GM18498 (cell line): ENCODE results near the gene THRB.
A peak's percentile ranks its signal among the peaks of the same experiment; 100 is the strongest.

Source experiments
- ATAC-seq: cut with Tn5 transposase; IDR thresholded peaks from one replicate; pipeline ENCODE4 v1.9.1; 2021; ENCODE audit warnings: mild to moderate bottlenecking, moderate library complexity; ENCODE audit not compliant: unreplicated experiment

THRB gene

DNA sequence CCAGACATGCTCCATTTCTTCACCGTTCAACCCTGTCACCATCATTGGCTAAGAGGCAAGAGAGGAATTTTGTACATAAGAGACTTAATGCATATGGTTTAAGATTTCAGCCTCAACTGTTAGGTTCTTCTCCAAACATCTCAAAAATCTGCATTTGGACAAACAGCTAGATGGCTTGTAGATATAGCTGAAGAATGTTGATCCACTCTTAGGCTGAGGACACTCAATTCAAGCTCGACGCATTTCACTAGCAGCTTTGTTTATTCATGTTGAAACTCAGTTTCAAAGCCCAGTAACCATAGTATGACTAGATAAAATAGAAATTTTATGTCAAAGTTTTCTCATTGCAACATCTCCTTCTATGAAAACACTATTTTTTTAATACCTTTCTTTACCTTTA lies 208.2 kb downstream of the THRB start:
- no peak for ATAC-seq

DNA sequence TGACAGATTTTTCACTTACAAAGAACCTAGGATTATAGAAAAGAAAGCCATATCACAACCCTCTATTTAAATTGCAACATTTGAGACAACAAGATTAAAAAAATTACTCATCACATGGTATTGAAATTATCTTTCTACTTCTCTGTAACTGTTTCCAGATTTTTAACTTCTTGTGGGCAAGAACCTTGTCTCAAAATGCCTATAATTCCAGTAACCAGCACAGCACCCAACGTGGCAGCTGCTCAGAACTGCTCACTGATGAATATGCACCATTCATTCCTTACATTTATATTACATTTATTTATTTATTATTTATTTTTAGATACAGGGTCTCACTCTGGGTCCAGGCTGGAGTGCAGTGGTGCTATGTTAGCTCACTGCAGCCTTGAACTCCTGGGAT lies 216.1 kb downstream of the THRB start:
- no peak for ATAC-seq

DNA sequence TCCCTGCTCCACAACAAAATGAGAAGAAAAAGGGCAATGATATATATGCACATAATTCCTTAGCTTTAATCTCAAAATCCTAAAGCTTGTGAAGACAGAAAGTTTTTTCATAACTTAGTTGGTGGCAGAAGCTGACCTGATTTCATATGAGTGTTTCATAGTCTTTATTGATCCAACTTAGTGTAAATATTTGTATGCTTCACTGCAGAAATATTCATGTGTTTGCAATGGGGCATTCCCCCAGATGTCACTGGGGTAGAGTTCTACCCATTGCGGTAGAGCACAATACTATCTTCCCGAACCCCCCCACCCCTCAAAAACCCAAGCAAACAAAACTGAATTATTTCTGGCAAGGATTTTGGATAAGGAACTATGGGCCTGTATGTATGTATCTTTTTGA lies 221.2 kb downstream of the THRB start:
- no peak for ATAC-seq

DNA sequence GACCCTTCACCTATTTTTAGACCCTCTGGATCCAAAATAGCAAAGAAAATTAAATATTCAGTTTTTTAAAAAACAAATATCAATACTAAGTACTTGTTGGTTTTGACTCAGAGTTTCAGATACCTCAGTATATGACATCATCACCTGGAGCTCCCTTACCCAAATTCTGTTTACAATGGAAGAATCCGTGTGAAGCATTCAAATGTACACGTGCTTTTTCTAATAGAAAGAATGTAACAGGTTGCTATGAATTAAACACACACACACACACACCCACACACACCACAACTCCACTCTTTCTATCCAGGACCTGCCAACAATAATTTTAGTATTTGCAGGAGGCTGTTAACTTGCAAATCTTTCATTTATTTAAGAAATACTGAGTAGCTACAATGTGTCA lies 221.8 kb downstream of the THRB start:
- ATAC-seq: no peak

DNA sequence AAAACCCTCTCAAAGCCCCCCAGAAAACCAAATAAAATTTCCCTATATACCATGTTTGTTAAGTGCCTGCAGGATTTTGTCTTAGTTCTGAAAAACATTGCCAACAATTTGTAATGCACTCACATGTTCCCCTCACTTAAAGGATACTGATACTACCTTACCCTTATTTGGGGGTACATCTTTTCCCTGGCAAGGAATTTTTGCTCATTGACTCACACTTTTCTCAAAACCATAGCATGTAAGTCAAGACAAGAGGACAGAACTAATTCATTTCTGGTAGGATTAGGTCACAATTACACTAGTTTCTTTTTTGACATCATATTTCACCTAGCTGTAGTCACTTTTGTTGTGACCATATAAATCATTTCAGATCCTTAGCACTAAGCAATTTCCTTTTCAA lies 222.2 kb downstream of the THRB start:
- no peak for ATAC-seq

DNA sequence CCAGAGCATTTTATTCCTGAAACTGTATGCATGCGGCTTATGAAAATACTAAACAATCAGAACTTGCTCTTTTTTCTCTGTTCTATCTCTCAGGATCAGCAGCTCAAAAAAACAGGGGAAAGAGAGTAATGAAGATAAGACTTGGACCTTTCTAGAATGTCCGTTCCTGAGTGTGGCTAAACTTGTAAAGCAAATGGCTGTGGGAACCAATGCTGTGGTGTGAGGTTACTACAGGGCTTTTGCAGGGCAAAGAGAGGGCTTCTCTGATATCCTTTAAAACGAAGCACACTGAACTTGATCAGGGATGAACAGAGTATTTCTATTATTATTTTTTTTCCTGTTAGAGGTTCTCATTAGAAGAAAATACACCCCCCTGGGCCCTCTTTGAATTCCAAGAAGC lies 223.4 kb downstream of the THRB start:
- no peak for ATAC-seq

DNA sequence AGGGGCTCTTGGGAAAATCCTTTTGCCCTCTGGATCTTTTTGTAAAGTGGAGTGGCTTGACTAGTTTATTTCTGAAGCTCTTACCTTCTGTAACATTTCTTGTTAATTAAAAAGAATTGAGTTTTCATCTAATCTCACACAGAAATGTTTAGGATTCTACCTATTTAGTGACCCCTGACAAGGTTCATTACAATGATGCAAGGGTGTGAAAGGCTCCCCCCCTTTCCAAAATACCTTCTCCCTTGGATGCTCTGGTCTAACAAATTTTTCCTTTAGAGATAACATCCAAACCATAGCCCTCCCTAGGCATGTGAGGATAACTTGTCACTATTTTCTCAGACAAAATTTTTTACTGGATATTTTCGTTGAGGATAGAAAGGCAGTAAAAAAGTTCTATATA lies 223.9 kb downstream of the THRB start:
- ATAC-seq: no peak

DNA sequence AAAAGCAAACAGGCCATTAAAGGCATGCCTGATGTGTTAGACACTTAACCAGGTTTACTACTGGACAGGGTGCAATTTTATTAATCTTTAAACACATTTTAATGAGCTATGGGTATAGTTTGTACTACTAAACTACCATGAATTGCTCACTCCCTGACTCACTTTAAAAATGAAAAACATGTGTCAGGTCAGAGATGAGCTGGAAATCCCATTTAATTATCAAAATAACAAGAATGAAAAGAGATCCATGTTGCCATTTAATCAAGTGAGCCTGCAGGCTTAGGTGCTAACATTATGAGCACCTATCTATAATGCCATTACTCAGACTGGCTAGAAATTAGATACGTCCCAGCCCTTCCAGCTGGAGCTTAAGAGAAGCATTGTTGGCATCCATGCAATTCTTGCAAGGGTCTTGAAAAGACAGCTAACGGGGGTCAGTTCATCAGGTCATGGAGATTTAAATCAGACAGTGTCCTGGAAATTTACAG lies 224.4 kb downstream of the THRB start:
- ATAC-seq: no peak

DNA sequence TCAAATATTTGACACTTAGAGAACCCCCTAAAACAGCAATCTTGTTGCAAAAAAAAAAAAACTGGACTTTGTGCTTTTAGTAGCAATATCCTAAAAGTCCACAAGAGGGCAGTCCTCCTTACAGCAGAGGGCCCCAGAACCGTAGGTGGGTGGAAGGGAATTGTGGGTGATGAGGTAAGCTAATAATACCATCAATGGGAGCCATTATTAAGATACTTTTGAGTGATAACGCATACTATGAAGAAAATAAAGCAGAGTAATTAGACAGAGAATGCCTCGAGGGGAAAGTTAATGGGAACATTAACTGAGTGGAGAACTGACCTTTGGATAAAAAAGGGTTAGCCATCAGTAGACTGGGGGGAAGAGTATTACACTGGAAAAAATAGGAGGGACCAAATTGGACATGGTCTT lies 229.9 kb downstream of the THRB start:
- ATAC-seq: peak; percentile 85

DNA sequence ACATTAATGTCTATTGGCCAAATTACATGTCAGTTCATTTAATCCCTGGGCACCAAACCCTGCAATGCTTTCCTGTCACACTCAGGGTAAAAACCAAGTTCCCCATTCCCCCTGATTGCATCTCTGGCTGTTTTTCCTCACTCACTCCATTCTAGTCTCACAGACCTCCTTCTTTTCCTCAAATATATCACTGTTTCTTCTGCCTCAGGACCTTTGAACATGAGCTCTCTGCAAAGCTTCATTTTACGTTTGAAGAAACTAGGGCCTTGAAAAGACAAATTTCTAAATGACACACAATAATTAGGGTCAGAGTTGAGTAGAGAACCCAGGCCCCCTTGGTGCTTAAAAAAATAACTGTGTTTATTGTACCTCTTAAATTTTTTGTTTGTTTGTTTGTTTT lies 230.6 kb downstream of the THRB start:
- ATAC-seq: no peak

DNA sequence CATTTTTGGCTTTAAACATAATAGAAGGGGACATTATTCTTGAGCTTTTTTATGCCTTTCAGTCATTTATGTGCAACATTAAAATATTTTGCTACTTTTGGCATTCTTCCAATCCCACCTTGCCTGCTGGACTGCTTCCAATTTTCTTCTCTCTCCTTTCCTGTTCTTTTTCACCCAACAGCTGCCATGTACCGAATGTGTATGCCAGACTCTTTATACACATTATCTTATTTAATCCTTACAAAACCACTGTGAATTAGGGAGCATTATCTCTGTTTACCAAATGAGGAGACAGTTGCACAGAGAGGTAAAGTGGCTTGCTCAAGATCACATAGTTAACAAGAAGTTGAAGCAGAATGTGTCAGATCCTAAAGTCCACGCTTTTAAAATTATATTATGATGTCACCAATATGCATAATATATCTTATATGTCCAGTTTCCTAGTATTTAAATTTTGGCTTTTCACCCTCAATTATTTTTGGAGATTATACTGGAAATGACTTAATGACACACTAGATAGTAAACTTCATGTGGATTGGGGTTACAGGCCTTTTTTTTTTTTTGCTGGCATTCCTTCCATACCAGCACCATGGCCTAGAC lies 231.5 kb downstream of the THRB start:
- ATAC-seq: no peak

DNA sequence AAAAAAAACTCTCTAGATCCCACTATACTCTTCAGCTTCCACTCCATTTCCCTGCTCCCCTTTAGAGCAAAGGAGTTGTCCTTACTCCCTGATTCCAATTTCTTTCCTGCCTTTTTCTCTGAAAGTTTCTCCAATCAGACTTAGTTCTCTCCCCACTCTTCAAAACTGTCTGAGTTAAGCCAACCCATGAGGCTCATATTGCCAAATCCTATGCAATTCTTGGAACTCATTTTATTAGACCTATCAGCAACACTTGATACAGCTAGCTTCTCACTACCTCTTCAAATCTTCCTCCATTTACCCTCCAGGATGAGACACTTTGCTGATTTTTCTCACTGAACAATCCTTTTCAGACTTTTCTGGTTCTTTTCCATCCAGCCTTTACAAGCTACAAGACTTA lies 233.1 kb downstream of the THRB start:
- ATAC-seq: no peak

DNA sequence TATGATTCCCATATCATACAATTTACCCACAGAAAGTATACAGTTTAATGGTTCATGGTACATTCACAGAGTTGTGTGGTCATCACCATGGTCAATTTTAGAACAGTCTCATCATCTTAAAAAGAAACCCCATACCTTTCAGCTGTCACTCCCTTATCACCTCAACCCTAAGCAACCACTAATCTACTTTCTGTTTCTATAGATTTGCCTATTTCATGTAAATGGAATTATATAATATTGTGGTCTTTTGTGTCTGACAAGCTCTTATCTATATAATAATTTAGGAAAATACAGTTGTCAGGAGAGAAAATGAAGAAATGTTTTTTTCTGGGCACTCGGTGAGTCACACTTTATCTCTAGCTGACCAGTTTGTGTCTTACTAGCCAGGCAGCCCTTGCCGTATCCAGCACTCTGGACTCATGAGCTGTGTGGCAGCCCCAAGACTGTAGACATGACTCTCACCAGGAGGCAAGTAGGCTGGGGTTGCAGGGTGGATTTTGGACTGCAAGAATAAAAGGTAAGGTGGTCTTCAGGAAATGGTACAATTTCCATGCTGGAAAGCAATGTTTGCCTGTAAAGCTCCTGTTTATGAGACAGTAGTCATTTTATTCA lies 234.6 kb downstream of the THRB start:
- ATAC-seq: no peak

DNA sequence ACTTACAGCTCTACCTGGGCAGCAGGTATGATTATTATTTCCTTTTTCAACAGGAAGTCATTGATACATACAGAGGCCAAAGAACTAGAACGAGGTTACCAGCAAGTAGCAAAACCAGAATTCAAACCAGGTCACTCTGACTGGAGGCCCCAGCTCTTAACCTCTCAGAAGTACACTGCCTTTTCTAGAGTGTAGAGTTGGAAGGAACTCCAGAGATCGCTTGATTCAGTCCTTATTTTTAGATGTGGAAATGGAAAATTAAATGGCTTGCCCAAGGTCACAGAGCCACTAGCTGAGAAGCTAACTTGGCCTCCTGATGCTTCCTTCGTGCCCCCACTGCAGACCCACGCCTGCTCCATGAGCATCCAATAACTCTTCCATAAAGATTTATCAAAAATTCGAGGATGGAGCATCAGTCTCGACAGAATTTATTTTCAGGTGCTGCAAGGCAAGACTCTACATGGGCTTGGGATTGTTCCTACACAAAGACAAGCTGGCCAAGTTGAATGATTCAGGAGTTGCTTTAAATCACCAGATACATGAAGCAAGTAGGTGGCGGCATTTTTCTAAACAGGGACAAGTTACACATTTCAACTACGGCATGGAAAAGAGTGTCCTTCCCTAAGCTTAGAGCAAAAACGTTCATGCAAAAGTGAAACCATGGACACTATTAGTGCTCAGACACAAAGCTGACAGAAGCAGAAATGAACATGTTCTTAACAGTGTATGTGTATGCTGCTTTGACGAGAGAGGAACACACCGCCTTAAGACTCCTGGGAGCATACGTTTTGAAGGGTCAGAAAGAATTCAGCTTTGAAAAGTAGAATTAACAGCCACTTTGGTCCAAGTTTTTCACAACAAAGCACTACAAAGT lies 235.7 kb downstream of the THRB start:
- no peak for ATAC-seq

DNA sequence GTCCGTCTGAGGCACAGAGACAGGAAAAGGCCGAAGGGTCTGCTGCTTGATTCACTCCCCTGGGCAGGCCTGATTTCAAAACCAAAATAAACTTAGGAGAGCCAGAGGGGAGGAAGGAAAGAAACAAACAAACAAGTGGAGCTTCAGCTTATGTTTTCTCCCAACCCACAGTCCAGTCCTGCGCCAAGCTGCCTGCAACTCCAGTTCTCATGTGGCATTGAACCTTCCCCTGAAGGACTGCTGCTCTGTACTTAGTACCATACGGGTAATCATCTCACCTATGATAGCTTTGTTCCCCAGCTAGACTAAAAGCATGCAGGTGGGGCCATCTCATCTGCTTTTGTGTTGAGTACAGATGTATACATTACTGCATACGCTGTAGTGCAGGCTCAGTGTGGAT lies 236.4 kb downstream of the THRB start:
- ATAC-seq: no peak

DNA sequence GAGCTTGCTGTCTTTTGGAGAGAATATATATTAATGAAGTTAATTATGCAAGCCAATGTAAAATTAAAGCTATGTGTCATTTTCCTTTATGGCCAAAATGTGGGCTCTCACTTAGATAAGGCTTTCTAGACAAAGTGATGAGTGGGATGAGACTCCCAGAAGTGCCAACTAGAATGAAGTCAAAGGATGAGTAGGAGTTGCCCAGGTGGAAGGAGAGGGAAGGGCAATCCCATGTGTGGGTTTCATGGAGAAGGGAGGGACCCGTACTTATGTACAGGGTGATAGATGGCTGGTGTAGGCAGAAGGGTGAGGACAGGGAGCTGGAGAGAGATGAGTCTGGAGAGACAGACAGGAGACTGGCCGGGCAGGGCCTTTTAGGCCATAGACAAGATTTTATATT lies 239.2 kb downstream of the THRB start:
- no peak for ATAC-seq

DNA sequence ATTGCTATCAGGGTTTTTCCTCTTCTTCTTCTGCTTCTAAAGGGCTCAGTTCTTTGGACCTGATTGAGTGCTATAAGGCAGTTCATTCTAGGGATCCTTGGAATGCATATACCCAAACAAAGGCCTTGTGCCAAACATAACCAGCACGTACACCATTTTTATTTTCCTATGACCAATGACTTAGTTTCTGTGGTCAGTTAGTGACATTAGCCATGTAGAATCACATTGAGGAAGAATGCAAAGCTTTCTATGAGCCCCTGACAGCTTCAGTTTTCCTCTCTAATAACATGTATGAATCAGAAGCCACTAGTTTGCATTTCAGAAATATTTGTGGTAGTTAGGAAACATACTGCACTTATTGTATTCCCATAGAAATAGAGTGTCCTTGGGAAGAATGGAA lies 240.0 kb downstream of the THRB start:
- no peak for ATAC-seq

DNA sequence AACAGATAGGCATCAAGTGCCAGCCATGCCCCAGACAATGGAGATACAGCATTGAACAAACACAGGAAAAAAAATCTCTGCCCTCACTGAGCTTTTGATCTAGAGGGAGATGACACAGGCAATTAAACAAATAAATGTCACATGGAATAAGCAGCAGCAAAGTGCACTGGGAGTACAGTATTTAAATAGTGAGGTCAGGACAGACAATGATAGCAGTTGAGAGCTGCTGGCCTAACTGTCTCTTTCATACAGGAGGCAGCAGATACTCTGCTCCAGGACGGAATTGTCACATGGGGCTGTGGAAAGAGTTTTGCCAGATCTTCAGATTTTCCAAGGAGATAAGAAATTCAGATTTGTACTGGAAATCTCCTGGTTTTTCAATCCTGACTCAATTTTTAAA lies 241.3 kb downstream of the THRB start:
- ATAC-seq: no peak

DNA sequence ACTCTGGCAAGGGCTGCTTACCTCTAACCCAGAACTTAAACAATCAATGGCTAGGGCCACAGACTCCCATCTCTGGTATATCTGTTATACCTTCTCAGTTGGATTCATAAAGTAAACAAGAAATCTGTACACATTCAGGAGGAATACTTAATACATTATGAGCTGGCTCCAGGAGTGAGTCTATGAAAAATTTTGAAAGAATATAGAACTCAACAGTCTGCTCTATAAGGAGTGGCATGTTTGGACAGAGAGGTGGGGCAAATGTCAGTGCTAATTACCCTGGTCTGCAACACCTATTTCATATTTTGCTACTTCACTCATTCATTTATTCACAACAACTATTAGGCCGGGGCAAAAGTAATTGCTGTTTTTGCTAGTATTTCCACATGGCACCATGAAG lies 245.1 kb downstream of the THRB start:
- ATAC-seq: no peak

DNA sequence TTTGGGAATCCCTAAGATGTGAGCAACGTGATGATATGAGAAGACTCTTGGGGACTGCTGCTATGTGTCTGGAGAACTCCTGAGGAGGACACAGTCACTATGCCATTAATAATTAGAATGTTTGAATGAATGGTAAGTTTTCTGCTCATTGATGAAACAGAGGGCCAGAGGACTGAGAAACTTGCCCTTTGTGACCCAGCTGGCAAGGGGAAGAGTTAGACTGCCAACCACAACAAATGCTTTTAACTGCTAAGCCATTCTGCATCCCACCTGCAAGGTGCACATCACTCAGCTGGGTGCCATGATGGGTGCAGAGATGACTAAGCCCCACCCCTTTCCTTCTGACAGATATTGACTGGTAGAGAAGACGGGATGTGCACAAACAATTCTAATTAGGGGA lies 249.6 kb downstream of the THRB start:
- ATAC-seq: no peak

DNA sequence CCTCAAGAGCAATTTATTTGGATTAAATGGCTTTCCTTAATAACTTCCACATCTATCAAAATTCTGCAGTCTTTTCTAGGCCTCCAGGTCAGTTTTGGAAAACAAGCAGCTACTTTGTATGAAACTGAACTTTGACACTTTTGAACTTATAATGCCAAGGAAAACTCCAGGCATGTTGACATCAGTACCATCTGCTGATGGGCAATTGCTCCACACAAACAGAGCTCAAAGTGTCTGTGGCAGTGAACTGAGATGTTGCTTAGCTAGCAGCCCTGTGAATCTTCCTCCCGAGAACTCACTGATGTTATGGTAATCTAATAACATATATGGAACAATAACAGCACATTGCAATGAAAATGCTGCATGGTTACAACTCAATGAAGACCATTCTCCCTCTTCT lies 250.2 kb downstream of the THRB start:
- ATAC-seq: no peak

DNA sequence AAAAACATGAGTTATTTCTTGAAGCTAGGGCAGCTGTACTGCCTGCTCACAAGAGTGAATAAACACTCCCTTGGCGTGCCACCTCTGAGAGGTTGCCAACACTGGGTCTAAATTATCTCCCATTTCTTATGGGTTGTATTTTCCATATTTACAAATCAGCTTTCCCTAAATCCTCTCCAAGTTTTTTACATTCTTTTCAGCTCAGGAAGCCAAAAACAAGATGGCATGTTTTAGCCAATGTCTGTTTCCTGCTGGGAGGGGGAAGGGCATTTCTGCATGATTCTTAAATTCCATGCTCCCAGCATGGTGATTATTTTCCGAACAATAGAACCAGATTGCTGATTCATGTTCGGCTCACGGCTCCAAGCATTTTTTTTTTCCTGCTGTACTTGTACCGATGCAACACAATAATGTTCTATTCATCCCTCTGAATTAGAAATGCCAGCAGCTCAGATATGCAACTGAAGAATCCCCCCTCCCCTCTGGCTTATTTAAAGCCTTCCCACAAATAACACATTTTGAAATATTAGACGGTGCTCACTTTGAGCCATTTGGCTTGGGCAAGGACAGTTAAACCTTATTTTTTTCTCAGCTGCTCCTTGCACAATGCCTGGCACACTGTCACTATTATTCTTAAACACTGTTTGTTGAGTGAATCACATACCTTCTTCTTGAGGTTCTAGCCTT lies 252.5 kb downstream of the THRB start:
- ATAC-seq: no peak
